Measurements from ENCODE around the gene KRT27. TPM values are rescaled to one million over a fixed set of nuclear protein-coding genes. Genes with fewer than 3 reads are reported as not detected.
"Not testable (repeated sequence)": the region's sequence is repeated elsewhere in the genome, so short reads cannot be mapped to it uniquely, and the experiment has no call there.

The KRT27 gene
- total RNA-seq, 1 experiment from 2014 or later: not detected

DNA sequence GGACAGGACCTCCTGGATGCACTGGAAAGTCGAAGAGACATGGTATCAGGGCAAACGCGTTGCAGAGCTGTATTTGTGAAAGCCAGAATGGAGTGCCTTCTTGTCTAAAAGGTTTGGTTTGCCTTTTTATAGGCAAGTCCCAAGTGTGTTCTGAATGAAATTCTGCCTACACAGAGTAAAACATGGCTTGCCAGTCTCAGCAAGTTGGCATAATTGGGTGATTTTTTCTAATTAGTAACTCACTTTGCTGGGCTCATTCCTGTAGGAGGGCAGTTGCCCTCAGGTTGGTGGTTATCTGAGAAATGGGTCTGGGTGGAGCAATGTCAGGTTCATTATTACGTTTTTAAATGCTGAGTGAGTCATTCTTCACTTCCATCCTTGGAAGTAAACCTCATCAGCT, 27.1 kb downstream of the KRT27 start, which contains the start of gene KRT25:
TSS of gene KRT25 (minus strand) at position 101 of the 400 bp plus-strand sequence. CDS start at position 41, 60 bp downstream.
- H3K27me3 Mint-ChIP-seq (ENCODE audit: unreplicated experiment): peaks cover 73% of the 10 kb centered on the region
- intact Hi-C loops (cut with micrococcal nuclease; ENCODE audit: unreplicated experiment): no loop called here
- CTCF ChIA-PET: interaction anchor here (0.5 to 9.7 kb wide), 17 partner anchors 9 to 383 kb away, joined by 3 to 116 read pairs (median 3); no protein-coding TSS in a partner anchor
- H3K9me3 Mint-ChIP-seq (ENCODE audit: low read depth, unreplicated experiment): peaks cover 8% of the 10 kb centered on the region
- DNase-seq: no peak
- no peak within 1 kb of the TSS for H3K4me3 Mint-ChIP-seq (ENCODE audit: low read depth, unreplicated experiment)
- H3K27ac Mint-ChIP-seq (ENCODE audit: unreplicated experiment): no peak within 1 kb of the TSS
- no peaks in the 10 kb centered on the region for H3K36me3 Mint-ChIP-seq (ENCODE audit: insufficient read depth, unreplicated experiment)
- H3K4me1 Mint-ChIP-seq (ENCODE audit: low read depth, unreplicated experiment): no peaks in the 10 kb centered on the region
- BruUV-seq (replicated peaks): no TSS peak
- TF ChIP-seq, protein P1, sequence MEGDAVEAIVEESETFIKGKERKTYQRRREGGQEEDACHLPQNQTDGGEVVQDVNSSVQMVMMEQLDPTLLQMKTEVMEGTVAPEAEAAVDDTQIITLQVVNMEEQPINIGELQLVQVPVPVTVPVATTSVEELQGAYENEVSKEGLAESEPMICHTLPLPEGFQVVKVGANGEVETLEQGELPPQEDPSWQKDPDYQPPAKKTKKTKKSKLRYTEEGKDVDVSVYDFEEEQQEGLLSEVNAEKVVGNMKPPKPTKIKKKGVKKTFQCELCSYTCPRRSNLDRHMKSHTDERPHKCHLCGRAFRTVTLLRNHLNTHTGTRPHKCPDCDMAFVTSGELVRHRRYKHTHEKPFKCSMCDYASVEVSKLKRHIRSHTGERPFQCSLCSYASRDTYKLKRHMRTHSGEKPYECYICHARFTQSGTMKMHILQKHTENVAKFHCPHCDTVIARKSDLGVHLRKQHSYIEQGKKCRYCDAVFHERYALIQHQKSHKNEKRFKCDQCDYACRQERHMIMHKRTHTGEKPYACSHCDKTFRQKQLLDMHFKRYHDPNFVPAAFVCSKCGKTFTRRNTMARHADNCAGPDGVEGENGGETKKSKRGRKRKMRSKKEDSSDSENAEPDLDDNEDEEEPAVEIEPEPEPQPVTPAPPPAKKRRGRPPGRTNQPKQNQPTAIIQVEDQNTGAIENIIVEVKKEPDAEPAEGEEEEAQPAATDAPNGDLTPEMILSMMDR (IDR thresholded peaks at IDR 0.05; ENCODE audit: unreplicated experiment): no peak

DNA sequence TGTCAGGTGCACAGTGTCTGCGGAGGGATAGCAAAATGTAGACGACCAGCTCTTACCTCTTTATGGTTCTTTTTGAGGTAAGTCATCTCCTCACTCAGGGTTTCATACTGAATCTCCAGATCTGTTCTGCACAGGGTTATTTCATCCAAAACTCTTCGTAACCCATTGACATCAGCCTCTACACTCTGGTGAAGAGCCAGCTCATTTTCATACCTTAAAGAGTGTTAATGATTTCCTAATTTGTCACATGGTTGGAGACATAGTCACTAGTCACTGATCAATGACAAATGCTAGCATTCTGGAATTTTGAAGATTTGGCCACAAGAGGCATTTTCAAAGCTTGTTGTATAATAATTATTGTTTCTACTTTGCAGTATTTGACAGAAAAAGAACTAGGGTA, 28.5 kb downstream of the KRT27 start:
- BruUV-seq (replicated peaks): no TSS peak

DNA sequence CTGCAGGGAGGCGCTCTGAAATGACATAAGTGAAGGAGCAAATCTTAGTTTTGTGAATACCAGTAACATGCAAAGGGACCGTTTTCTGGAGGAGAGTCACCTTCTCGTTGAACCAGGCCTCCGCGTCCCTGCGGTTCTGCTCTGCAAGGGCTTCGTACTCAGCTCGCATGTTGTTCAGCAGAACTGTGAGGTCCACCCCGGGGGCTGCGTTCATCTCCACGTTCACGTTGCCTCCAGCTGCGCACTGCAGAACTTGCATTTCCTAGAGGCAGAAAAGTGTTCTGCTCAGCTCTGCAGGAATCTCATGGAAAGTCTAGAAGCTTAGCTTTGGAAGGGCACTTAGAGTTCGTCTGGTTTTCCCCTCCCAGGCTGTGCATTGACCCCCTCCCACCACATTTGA, 31.3 kb downstream of the KRT27 start:
- no peak for DNase-seq
- CTCF ChIA-PET: interaction anchor here (0.6 to 9.7 kb wide), 9 partner anchors 11 to 218 kb away, joined by 3 to 116 read pairs (median 7); no protein-coding TSS in a partner anchor
- TF ChIP-seq, protein P1 (IDR thresholded peaks at IDR 0.05; ENCODE audit: unreplicated experiment): no peak
- Mint-ChIP-seq H3K4me1 (ENCODE audit: low read depth, unreplicated experiment) (no peaks in the 10 kb centered on the region), H3K27me3 (ENCODE audit: unreplicated experiment) (peaks cover 76% of the 10 kb centered on the region), H3K4me3 (ENCODE audit: low read depth, unreplicated experiment) (no peak overlapping the region), H3K27ac (ENCODE audit: unreplicated experiment) (no peak overlapping the region), H3K36me3 (ENCODE audit: insufficient read depth, unreplicated experiment) (no peaks in the 10 kb centered on the region), H3K9me3 (ENCODE audit: low read depth, unreplicated experiment) (no peaks in the 10 kb centered on the region)
- BruUV-seq (replicated peaks): no TSS peak
- intact Hi-C loops (cut with micrococcal nuclease; ENCODE audit: unreplicated experiment): no loop called here

More for the DNA sequence above, 28.5 kb downstream of the KRT27 start:
- intact Hi-C loops (cut with micrococcal nuclease; ENCODE audit: unreplicated experiment): loop anchor here (2.0 kb wide), 1 partner anchor 21 kb away; no protein-coding TSS in a partner anchor
- DNase-seq: no peak
- CTCF ChIA-PET: interaction anchor here (0.6 to 9.7 kb wide), 31 partner anchors 8 to 971 kb away, joined by 3 to 116 read pairs (median 4); partner anchors contain the start of gene KRT26
- no peaks in the 10 kb centered on the region for H3K9me3 Mint-ChIP-seq (ENCODE audit: low read depth, unreplicated experiment)
- H3K36me3 Mint-ChIP-seq (ENCODE audit: insufficient read depth, unreplicated experiment): no peaks in the 10 kb centered on the region
- TF ChIP-seq, protein P1 (IDR thresholded peaks at IDR 0.05; ENCODE audit: unreplicated experiment): no peak
- no peaks in the 10 kb centered on the region for H3K4me1 Mint-ChIP-seq (ENCODE audit: low read depth, unreplicated experiment)
- peaks cover 73% of the 10 kb centered on the region for H3K27me3 Mint-ChIP-seq (ENCODE audit: unreplicated experiment)
- no peak overlapping the region for H3K4me3 Mint-ChIP-seq (ENCODE audit: low read depth, unreplicated experiment)
- no peak overlapping the region for H3K27ac Mint-ChIP-seq (ENCODE audit: unreplicated experiment)

DNA sequence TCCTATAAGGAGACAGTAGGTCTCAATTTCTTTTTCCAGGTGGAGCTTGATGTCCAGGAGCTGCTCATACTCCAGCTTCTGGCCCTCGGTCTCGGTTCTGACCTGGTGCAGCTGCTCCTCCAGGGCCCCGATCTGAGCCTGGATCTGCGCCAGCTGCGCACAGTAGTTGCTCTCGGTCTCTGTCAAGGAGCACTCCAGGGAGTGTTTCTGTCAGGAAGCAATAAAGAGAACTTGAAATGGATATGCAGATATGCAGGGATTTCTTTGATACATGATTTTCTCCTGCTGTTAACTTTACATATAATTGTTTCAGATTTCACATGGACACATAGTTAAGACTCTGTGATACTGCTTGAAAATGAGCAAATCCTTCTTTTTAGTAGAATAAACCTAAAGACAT, 32.0 kb downstream of the KRT27 start:
- peaks cover 77% of the 10 kb centered on the region for H3K27me3 Mint-ChIP-seq (ENCODE audit: unreplicated experiment)
- no peaks in the 10 kb centered on the region for H3K9me3 Mint-ChIP-seq (ENCODE audit: low read depth, unreplicated experiment)
- no peak for DNase-seq
- TF ChIP-seq, protein P1 (IDR thresholded peaks at IDR 0.05; ENCODE audit: unreplicated experiment): no peak
- H3K4me1 Mint-ChIP-seq (ENCODE audit: low read depth, unreplicated experiment): no peaks in the 10 kb centered on the region
- H3K4me3 Mint-ChIP-seq (ENCODE audit: low read depth, unreplicated experiment): no peak overlapping the region
- intact Hi-C loops (cut with micrococcal nuclease; ENCODE audit: unreplicated experiment): no loop called here
- no peak overlapping the region for H3K27ac Mint-ChIP-seq (ENCODE audit: unreplicated experiment)
- no TSS peak for BruUV-seq (replicated peaks)
- CTCF ChIA-PET: interaction anchor here (0.6 to 9.7 kb wide), 16 partner anchors 12 to 1286 kb away, joined by 3 to 116 read pairs (median 4); partner anchors contain the start of gene KRT222
- no peaks in the 10 kb centered on the region for H3K36me3 Mint-ChIP-seq (ENCODE audit: insufficient read depth, unreplicated experiment)

DNA sequence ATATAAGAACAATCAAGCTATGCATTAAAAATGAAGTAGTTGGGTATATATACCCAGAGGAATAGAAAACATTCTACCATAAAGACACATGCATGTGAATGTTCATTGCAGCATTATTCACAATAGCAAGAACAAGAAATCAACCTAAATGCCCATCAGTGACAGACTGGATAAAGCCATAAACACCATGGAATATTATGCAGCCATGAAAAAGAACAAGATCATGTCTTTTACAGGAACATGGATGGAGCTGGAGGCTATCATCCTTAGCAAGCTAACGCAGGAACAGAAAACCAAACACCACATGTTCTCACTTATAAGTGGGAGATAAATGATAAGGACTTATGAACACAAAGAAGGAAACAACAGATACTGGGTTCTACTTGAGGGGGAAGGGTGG, 33.7 kb downstream of the KRT27 start:
- CTCF ChIA-PET: interaction anchor here (0.5 to 9.7 kb wide), 6 partner anchors 10 to 968 kb away, joined by 3 to 116 read pairs (median 5); no protein-coding TSS in a partner anchor
- BruUV-seq (replicated peaks); H3K4me3 Mint-ChIP-seq (ENCODE audit: low read depth, unreplicated experiment); H3K27ac Mint-ChIP-seq (ENCODE audit: unreplicated experiment); H3K9me3 Mint-ChIP-seq (ENCODE audit: low read depth, unreplicated experiment); DNase-seq; H3K36me3 Mint-ChIP-seq (ENCODE audit: insufficient read depth, unreplicated experiment); intact Hi-C loops (cut with micrococcal nuclease; ENCODE audit: unreplicated experiment); H3K4me1 Mint-ChIP-seq (ENCODE audit: low read depth, unreplicated experiment): not testable (repeated sequence)
- peaks cover 87% of the 10 kb centered on the region for H3K27me3 Mint-ChIP-seq (ENCODE audit: unreplicated experiment)

Data from Calu3 (cell line).